Ovary (tissue), 9 donors: ENCODE measurements around the gene YIF1A. TPM values are rescaled to one million over a fixed set of nuclear protein-coding genes. Genes with fewer than 3 reads are reported as not detected.

Source experiments
- DNase-seq, 5 donors: peaks; one replicate each; pipeline ENCODE4 v3.0.0-alpha.2; 2019 to 2020
- H3K27ac ChIP-seq, 2 donors: fragments of 200-600 bp; one replicate each; pipeline versions ENCODE4 v1.5.1 to v1.8.0; 2019 to 2022
- H3K27me3 ChIP-seq: fragments of 200-600 bp; one replicate; pipeline ENCODE4 v1.8.0; 2022
- H3K36me3 ChIP-seq: fragments of 200-600 bp; sonication (generic); one replicate; pipeline ENCODE4 v1.5.1; 2019
- H3K4me1 ChIP-seq: one replicate; pipeline ENCODE4 v1.8.1; 2013; ENCODE audit warnings: mild to moderate bottlenecking, moderate library complexity; ENCODE audit not compliant: insufficient read depth
- H3K4me3 ChIP-seq: fragments of 200-600 bp; sonication (generic); one replicate; pipeline ENCODE4 v1.5.1; 2017
- H3K9me3 ChIP-seq, 2 donors: fragments of 200-600 bp in 1 of 2; sonication (generic) in 1 of 2; one replicate each; pipeline versions ENCODE4 v1.5.1 to v1.8.1; 2013 to 2019; ENCODE audit warnings: mild to moderate bottlenecking in 1 of 2, moderate library complexity in 1 of 2
- EP300 ChIP-seq: sonication (generic); formaldehyde crosslinking; IDR thresholded peaks from one replicate; pipeline ENCODE4 v1.6.1; 2017; ENCODE audit warnings: antibody characterized with exemption
- POLR2A ChIP-seq: fragments of 450-650 bp; IDR thresholded peaks from one replicate; pipeline ENCODE4 v1.6.1; 2017; ENCODE audit warnings: antibody characterized with exemption, mild to moderate bottlenecking, moderate library complexity
- WGBS, 3 donors: extraction: QIAGEN DNeasy Blood & Tissue Kit in 1 of 3; methylation state at CpG; one replicate each; pipeline versions ENCODE4 v1.1.5 to v1.1.7; 2013 to 2017; 5-methylcytosine and 5-hydroxymethylcytosine counted together
- intact Hi-C, 4 donors: fragments of 100-400 bp; cut with DNase I; formaldehyde crosslinking; loops; one replicate each; pipeline versions ENCODE4 v1.11.0 to v1.15.1; 2022 to 2023
- polyA plus RNA-seq, 2 donors: library from polyadenylated mRNA; stranded (reverse); fragments of 200-250 nt in 1 of 2; fragments of 350-450 nt in 1 of 2; fragmentation: Illumina TruSeq in 1 of 2; extraction: RNeasy Lipid Tissue Mini Kit (QIAGEN cat#74804) in 1 of 2; gene quantifications; one replicate each; pipeline ENCODE4 v1.2.3, GENCODE V29; 2013 to 2014
- total RNA-seq, 7 donors: library from RNA; depleted of rRNA in 2 of 7; stranded (reverse); fragments of >200 nt in 2 of 7; fragmentation: NEBNext Ultra II Directional in 3 of 7; extraction: Animal tissue kit (Norgen Biotek cat#: 25700) in 3 of 7; gene quantifications; one replicate each; pipeline versions ENCODE4 v1.1.0 to v1.2.4, GENCODE V29; 2016 to 2023
- TF ChIP-seq, protein P1 (sequence below), 3 donors: fragments of 450-650 bp in 2 of 3; fragments of 200-600 bp in 1 of 3; IDR thresholded peaks; one replicate each; pipeline versions ENCODE4 v1.5.1 to v1.8.0; 2016 to 2022; ENCODE audit warnings: antibody characterized with exemption in 3 of 3, mild to moderate bottlenecking in 1 of 3
- donor health status: DM: no; HTN: no; CAD: no; lungs with moderate emphysema.
- donor health status: DM: no; HTN: no; CAD: no.
- donor health status: Bipolar disorder and iron deficiency.
- donor health status: DM: yes; HTN: yes; CAD: no.
- donor health status: DM: no; HTN: no; CAD: no.
- donor health status: DM: yes; HTN: yes; CAD: no.

Gene YIF1A
- total and polyA plus RNA-seq, 9 donors, result 39.3 to 91.0 (median 64.2) TPM

DNA sequence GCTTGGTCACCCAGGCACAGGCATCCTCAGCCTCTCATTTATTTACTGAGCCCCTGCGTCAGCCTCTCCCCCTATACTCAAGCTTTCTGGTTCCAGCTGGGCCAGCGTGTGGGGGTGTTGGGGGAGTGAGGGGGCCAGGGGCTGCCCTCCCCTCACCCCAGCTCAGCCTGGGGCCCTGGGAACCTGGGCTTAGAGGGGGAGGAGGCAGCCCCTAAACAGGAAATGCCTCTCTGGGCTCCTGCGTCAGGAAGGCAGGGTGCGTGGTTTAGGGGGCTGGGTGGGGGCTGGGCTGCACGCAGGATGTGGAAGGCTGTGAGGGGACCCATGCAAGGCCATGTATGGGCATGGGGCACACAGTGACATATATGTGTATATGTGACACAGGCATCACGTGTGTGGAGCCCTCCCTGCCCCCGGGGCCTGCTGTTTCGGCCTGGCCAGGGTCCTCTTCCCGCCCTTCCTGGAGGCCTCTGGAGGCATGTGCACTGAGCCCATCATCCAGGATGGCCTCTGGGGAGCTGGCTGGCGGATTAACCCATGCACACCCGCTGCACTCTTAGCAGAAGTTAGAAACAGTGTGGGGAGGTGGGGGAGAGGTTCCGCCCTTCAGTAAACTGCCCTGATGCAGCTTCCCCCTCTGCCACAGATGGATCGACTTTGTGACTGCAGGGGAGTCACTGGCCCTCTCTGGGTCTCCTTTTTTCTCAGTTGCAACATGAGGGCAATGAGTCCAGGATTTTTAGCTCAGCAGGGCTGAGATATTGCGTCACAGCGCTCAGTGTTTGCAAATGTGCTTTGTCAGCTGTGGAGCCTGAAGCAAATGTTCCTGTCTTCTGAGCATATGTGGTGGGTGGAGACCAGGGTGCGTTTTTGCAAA, 29.0 kb upstream of the YIF1A start:
- Histone ChIP-seq H3K4me1 (peaks cover 33% of the 10 kb centered on the region), H3K4me3 (no peak overlapping the region)
- peak; percentile 52 to 75 (median 65) for DNase-seq

DNA sequence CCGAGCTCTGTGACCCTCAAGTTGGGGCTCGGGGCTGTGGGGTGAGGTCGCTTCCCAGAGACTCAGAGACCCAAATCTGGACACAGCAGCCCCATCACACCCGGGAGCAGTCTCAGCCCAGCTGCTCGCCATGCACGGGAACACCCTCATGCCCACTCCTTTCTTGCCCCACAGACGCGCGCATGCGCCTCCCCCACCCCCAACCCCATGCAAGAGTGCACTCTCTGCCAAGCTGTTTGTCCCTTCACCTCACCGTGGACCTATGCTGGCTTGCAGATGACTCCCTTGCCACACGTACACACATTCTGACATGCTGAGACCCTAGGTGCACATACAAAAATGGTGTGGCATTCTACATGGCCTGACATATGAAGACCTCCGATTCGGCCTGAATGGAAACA, 28.4 kb upstream of the YIF1A start:
- Histone ChIP-seq H3K4me3 (peak overlapping the region; percentile 43), H3K4me1 (peaks cover 33% of the 10 kb centered on the region), H3K9me3 (no peaks in the 10 kb centered on the region), H3K36me3 (no peaks in the 10 kb centered on the region), H3K27me3 (no peaks in the 10 kb centered on the region), H3K27ac (peak overlapping the region; percentile 42 to 76)
- DNase-seq, result peak; percentile 57 to 79 (median 68)
- intact Hi-C loops, result no loop called here
- TF ChIP-seq EP300 (no peak), POLR2A (no peak)
- TF ChIP-seq, protein P1, sequence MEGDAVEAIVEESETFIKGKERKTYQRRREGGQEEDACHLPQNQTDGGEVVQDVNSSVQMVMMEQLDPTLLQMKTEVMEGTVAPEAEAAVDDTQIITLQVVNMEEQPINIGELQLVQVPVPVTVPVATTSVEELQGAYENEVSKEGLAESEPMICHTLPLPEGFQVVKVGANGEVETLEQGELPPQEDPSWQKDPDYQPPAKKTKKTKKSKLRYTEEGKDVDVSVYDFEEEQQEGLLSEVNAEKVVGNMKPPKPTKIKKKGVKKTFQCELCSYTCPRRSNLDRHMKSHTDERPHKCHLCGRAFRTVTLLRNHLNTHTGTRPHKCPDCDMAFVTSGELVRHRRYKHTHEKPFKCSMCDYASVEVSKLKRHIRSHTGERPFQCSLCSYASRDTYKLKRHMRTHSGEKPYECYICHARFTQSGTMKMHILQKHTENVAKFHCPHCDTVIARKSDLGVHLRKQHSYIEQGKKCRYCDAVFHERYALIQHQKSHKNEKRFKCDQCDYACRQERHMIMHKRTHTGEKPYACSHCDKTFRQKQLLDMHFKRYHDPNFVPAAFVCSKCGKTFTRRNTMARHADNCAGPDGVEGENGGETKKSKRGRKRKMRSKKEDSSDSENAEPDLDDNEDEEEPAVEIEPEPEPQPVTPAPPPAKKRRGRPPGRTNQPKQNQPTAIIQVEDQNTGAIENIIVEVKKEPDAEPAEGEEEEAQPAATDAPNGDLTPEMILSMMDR (IDR thresholded peaks at IDR 0.05), result no peak
- 2 to 5% (median 4%) methylated on average over 11 to 14 of the region's 14 CpGs for WGBS, 3 donors

More for the DNA sequence above, 29.0 kb upstream of the YIF1A start:
- intact Hi-C loops, result no loop called here
- 18 to 23% (median 19%) methylated on average over 15 to 16 of the region's 16 CpGs for WGBS, 3 donors
- no peaks in the 10 kb centered on the region for H3K36me3 ChIP-seq
- no peak for TF ChIP-seq EP300
- TF ChIP-seq, protein P1 (IDR thresholded peaks at IDR 0.05), result no peak
- no peak for TF ChIP-seq POLR2A
- peak overlapping the region; percentile 42 to 76 for H3K27ac ChIP-seq
- no peaks in the 10 kb centered on the region for H3K9me3 ChIP-seq
- H3K27me3 ChIP-seq, result no peaks in the 10 kb centered on the region

DNA sequence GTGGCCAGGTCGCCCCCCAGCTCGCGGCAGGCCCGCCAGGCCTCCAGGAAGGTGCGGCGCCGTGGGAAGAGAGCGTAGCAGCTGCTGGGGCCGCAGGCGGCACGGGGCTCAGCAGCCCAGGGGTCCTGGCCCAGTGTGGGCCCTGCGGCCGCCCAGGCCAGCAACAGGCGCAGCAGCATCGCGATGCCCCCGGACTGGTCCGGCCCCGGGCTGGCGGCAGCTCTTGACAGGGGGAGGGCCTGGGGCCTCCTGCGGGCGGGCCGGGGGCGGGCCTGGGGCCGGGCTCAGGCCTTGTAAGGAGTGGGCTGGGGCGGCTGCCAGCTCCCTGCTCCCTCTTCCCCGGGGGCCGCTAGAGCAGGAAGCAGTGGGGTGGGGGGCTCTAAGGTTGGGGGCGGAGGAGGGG, 27.9 kb upstream of the YIF1A start, which contains the start of gene CD248:
Gene CD248 (minus strand): TSS at position 196 of the 403 bp plus-strand sequence. CDS start 17 bp downstream, at position 179.
- Histone ChIP-seq H3K36me3 (no peaks in the 10 kb centered on the region), H3K27ac (peak within 1 kb of the TSS; percentile 42 to 76), H3K4me3 (peak within 1 kb of the TSS; percentile 43), H3K4me1 (peaks cover 33% of the 10 kb centered on the region), H3K27me3 (no peaks in the 10 kb centered on the region), H3K9me3 (no peaks in the 10 kb centered on the region)
- WGBS, 3 donors, result 2 to 5% methylated on average over 24 to 29 of the region's 29 CpGs; no CpG with 5 or more reads in 1 of the 3 donors
- DNase-seq, result peak; percentile 73 to 90 (median 82)
- TF ChIP-seq EP300, result no peak
- TF ChIP-seq POLR2A, result no peak
- TF ChIP-seq, protein P1 (IDR thresholded peaks at IDR 0.05), result no peak
- intact Hi-C loops, result no loop called here

- 23 to 39% (median 26%) methylated on average over 43 to 52 of the region's 52 CpGs for WGBS, 3 donors
- H3K27me3 ChIP-seq, result no peaks in the 10 kb centered on the region
- H3K9me3 ChIP-seq, result no peaks in the 10 kb centered on the region
- peak in 3 of 5 donors; percentile 28 to 53 (median 51) for DNase-seq
- H3K36me3 ChIP-seq, result no peaks in the 10 kb centered on the region
- intact Hi-C loops, result no loop called here
- H3K27ac ChIP-seq, result peak overlapping the region in 1 of 2 donors; percentile 76
- no peak for TF ChIP-seq EP300
- TF ChIP-seq POLR2A, result no peak
- TF ChIP-seq, protein P1 (IDR thresholded peaks at IDR 0.05), result no peak
- peak overlapping the region; percentile 43 for H3K4me3 ChIP-seq
- peaks cover 33% of the 10 kb centered on the region for H3K4me1 ChIP-seq
Observed at GRCh38 chr11:66315921-66316811, 27.2 kb upstream of the YIF1A start.
